ENCODE measurements around the gene QPCT.
A peak's percentile ranks its signal among the peaks of the same experiment; 100 is the strongest.
"Not testable (repeated sequence)": the region's sequence is repeated elsewhere in the genome, so short reads cannot be mapped to it uniquely, and the experiment has no call there.

QPCT gene

GRCh38 chr2:37344453-37345361, at the start of gene QPCT:
TSS of gene QPCT (plus strand) at chr2:37344630. CDS start at chr2:37344732, 102 bp downstream.
- ATAC-seq, result peak; percentile 75 to 83

- not testable (repeated sequence) for ATAC-seq
Observed at GRCh38 chr2:37294858-37295257, 49.6 kb upstream of the QPCT start.

- no peak for ATAC-seq
Observed at GRCh38 chr2:37295469-37296073, 48.9 kb upstream of the QPCT start.

GRCh38 chr2:37297632-37298031, 46.8 kb upstream of the QPCT start:
- no peak for ATAC-seq

- no peak for ATAC-seq
Observed at GRCh38 chr2:37300146-37300545, 44.3 kb upstream of the QPCT start.

GRCh38 chr2:37300578-37300977, 43.9 kb upstream of the QPCT start:
- no peak for ATAC-seq

GRCh38 chr2:37301408-37301807, 43.0 kb upstream of the QPCT start:
- ATAC-seq, result no peak

GRCh38 chr2:37302701-37303252, 41.7 kb upstream of the QPCT start:
- no peak for ATAC-seq

GRCh38 chr2:37306024-37306423, 38.4 kb upstream of the QPCT start:
- ATAC-seq, result no peak

GRCh38 chr2:37307500-37307899, 36.9 kb upstream of the QPCT start:
- no peak for ATAC-seq

- ATAC-seq, result no peak
Observed at GRCh38 chr2:37315364-37315763, 29.1 kb upstream of the QPCT start.

GRCh38 chr2:37316181-37316580, 28.2 kb upstream of the QPCT start:
- no peak for ATAC-seq

GRCh38 chr2:37317746-37318145, 26.7 kb upstream of the QPCT start:
- ATAC-seq, result peak; percentile 79 to 84

GRCh38 chr2:37318401-37318800, 26.0 kb upstream of the QPCT start:
- ATAC-seq, result peak; percentile 36 to 47

- no peak for ATAC-seq
Observed at GRCh38 chr2:37319754-37320609, 24.4 kb upstream of the QPCT start.

GRCh38 chr2:37321029-37321682, 23.3 kb upstream of the QPCT start:
- no peak for ATAC-seq

GRCh38 chr2:37322368-37322767, 22.1 kb upstream of the QPCT start:
- ATAC-seq, result peak in 1 of 2 donors; percentile 15

- no peak for ATAC-seq
Observed at GRCh38 chr2:37323176-37323780, 21.2 kb upstream of the QPCT start.

GRCh38 chr2:37323781-37324535, 20.5 kb upstream of the QPCT start:
- ATAC-seq, result peak in 1 of 2 donors; percentile 15

- ATAC-seq, result no peak
Observed at GRCh38 chr2:37324536-37324785, 20.0 kb upstream of the QPCT start.

All from activated CD4-positive, CD25-positive, alpha-beta regulatory T cell treated with anti-CD3 and anti-CD28 coated beads, Interleukin-2, amount 50 U/mL, for 24 hours (primary cell).